Renal pelvis (tissue), 4 donors: Measurements from ENCODE around the gene SPSB1. TPM values are rescaled to one million over a fixed set of nuclear protein-coding genes. Genes with fewer than 3 reads are reported as not detected.

Experiments
- DNase-seq: peaks from one replicate; pipeline ENCODE4 v3.0.0-alpha.2; 2013
- polyA plus RNA-seq, 3 donors: library from polyadenylated mRNA; unstranded; fragments of 120-200 nt; gene quantifications; one replicate each; pipeline ENCODE4 v1.2.1, GENCODE V29; 2013; ENCODE audit not compliant: insufficient read length in 3 of 3

SPSB1 gene
- polyA plus RNA-seq, 3 donors, result 11.1 to 14.0 (median 11.4) TPM

- DNase-seq, result no peak
These were observed 124.3 kb downstream of the SPSB1 start for GRCh38 chr1:9416918-9417500.

- DNase-seq, result no peak
These were observed 125.0 kb downstream of the SPSB1 start for GRCh38 chr1:9417695-9418094.

GRCh38 chr1:9418851-9419250 lies 126.2 kb downstream of the SPSB1 start:
- DNase-seq, result no peak

Other genes starting within 250 kb of the SPSB1 start
- gene SLC2A5, start 223.3 kb upstream of the SPSB1 start, polyA plus RNA-seq, result 1 to 10 TPM in 2 of 3 donors, under 1 TPM in 1; 0.83 to 1.6 (median 1.3) TPM
- 1 to 10 TPM in 2 of 3 donors, under 1 TPM in 1; 0.98 to 1.8 (median 1.6) TPM for gene GPR157, start 163.8 kb upstream of the SPSB1 start, polyA plus RNA-seq
- gene H6PD, start 58.1 kb upstream of the SPSB1 start, polyA plus RNA-seq, result 10 to 100 TPM; 36.1 to 45.2 (median 39.3) TPM
- 1 to 10 TPM; 3.8 to 4.2 (median 4.1) TPM for gene SLC25A33, start 246.6 kb downstream of the SPSB1 start, polyA plus RNA-seq